Large intestine (tissue), 3 donors: ENCODE data around the gene AJUBA. TPM values are rescaled to one million over a fixed set of nuclear protein-coding genes. Genes with fewer than 3 reads are reported as not detected.

Experiments used
- DNase-seq, 2 donors: peaks; one replicate each; pipeline versions ENCODE4 v3.0.0 to v3.0.0-alpha.2; 2013
- H3K27ac ChIP-seq: one replicate; pipeline ENCODE4 v1.5.1; 2013; ENCODE audit warnings: low read length
- H3K27me3 ChIP-seq: 2 replicates; pipeline ENCODE4 v1.6.1; 2013; ENCODE audit warnings: low read length; ENCODE audit not compliant: control insufficient read depth, insufficient read depth
- H3K36me3 ChIP-seq: 2 replicates; pipeline ENCODE4 v1.6.1; 2013; ENCODE audit warnings: low read length; ENCODE audit not compliant: control insufficient read depth, insufficient read depth
- H3K4me1 ChIP-seq: one replicate; pipeline ENCODE4 v1.6.1; 2013; ENCODE audit warnings: low read length; ENCODE audit not compliant: control insufficient read depth, insufficient read depth
- H3K4me3 ChIP-seq: one replicate; pipeline ENCODE4 v1.5.1; 2013; ENCODE audit warnings: low read length
- H3K9me3 ChIP-seq: one replicate; pipeline ENCODE4 v1.6.1; 2013; ENCODE audit warnings: mild to moderate bottlenecking, low read depth, low read length, moderate library complexity; ENCODE audit not compliant: control insufficient read depth
- WGBS: methylation state at CpG from one replicate; pipeline ENCODE4 v1.1.5; 2013; ENCODE audit warnings: low lambda C conversion rate; ENCODE audit not compliant: insufficient coverage; 5-methylcytosine and 5-hydroxymethylcytosine counted together
- polyA plus RNA-seq: library from polyadenylated mRNA; unstranded; fragments of 120-200 nt; gene quantifications from one replicate; pipeline ENCODE4 v1.2.1, GENCODE V29; 2013

AJUBA gene
- polyA plus RNA-seq, 1 donor = 22.0 TPM

GRCh38 chr14:22995889-22996625 is 13.7 kb upstream of the AJUBA start:
- Histone ChIP-seq H3K4me1 (no peaks in the 10 kb centered on the region), H3K27ac (no peak overlapping the region), H3K36me3 (peaks cover 9% of the 10 kb centered on the region), H3K9me3 (no peaks in the 10 kb centered on the region), H3K27me3 (no peaks in the 10 kb centered on the region), H3K4me3 (no peak overlapping the region)
- no peak for DNase-seq
- WGBS = no CpG with 5 or more reads among the region's 9 CpGs

- no peaks in the 10 kb centered on the region for H3K4me1 ChIP-seq
- no peak overlapping the region for H3K4me3 ChIP-seq
- no peaks in the 10 kb centered on the region for H3K9me3 ChIP-seq
- peak in 1 of 2 donors; percentile 33 for DNase-seq
- peaks cover 12% of the 10 kb centered on the region for H3K36me3 ChIP-seq
- WGBS = no CpG with 5 or more reads among the region's 4 CpGs
- H3K27ac ChIP-seq = no peak overlapping the region
- H3K27me3 ChIP-seq = no peaks in the 10 kb centered on the region
Measured at GRCh38 chr14:22994762-22995275, 12.5 kb upstream of the AJUBA start.

DNA sequence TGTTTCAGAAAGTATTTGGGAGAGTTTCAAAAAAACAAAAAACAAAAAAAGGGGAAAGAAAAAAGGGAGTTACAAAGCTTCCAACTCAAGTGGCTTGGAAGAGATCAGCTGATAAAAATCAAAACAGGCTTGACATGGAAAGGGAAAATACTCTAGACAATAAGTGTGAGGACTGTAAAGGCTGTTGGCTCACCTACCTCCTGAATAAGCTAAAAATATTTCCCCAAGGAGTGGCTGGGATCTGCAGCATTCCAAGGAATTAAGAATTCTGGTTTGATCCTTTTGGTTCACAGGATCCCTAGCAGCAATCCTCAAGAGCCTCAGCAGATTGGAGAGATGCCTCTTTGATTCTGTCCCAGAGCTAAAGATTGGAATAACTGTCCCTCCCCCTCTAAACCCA is 11.2 kb upstream of the AJUBA start:
- Histone ChIP-seq H3K36me3 (peaks cover 19% of the 10 kb centered on the region), H3K9me3 (no peaks in the 10 kb centered on the region), H3K4me3 (no peak overlapping the region), H3K27me3 (no peaks in the 10 kb centered on the region), H3K27ac (no peak overlapping the region), H3K4me1 (no peaks in the 10 kb centered on the region)
- no peak for DNase-seq

DNA sequence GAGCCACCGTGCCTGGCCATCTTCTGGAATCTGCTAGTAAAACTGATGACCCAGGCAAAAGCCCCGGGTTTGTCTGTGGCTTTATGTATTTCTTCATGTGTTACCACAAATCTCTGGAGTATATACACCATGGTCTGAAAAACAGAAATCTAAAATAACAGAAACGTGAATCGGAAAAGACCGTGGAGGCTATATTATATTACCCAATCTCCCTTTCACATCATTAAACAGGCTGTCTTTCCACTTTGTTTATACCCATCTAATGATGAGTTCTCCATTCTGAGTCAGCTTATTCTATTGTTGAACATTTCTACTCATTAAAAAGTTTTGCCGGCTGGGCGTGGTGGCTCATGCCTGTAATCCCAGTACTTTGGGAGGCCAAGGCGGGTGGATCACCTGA is 9.5 kb upstream of the AJUBA start:
- WGBS = 100% methylated on average over 3 of the region's 8 CpGs
- no peak for DNase-seq
- H3K27ac ChIP-seq = no peak overlapping the region

GRCh38 chr14:22987291-22987690 is 4.9 kb upstream of the AJUBA start:
- Histone ChIP-seq H3K27me3 (no peaks in the 10 kb centered on the region), H3K9me3 (no peaks in the 10 kb centered on the region), H3K27ac (no peak overlapping the region), H3K36me3 (peaks cover 25% of the 10 kb centered on the region), H3K4me1 (no peaks in the 10 kb centered on the region), H3K4me3 (no peak overlapping the region)
- no CpG with 5 or more reads among the region's 8 CpGs for WGBS
- DNase-seq = no peak

More for the DNA sequence above, 9.5 kb upstream of the AJUBA start:
- no peaks in the 10 kb centered on the region for H3K4me1 ChIP-seq
- H3K4me3 ChIP-seq = no peak overlapping the region
- no peaks in the 10 kb centered on the region for H3K9me3 ChIP-seq
- H3K27me3 ChIP-seq = no peaks in the 10 kb centered on the region
- H3K36me3 ChIP-seq = peaks cover 27% of the 10 kb centered on the region

- H3K9me3 ChIP-seq = no peaks in the 10 kb centered on the region
- no peaks in the 10 kb centered on the region for H3K4me1 ChIP-seq
- DNase-seq = peak; percentile 74 to 85
- H3K36me3 ChIP-seq = peaks cover 25% of the 10 kb centered on the region
- WGBS = no CpG with 5 or more reads among the region's 5 CpGs
- no peak overlapping the region for H3K4me3 ChIP-seq
- H3K27ac ChIP-seq = no peak overlapping the region
- H3K27me3 ChIP-seq = peaks cover 6% of the 10 kb centered on the region
Measured at GRCh38 chr14:22986508-22987054, 4.2 kb upstream of the AJUBA start.

- Histone ChIP-seq H3K36me3 (peaks cover 25% of the 10 kb centered on the region), H3K4me3 (no peak overlapping the region), H3K4me1 (no peaks in the 10 kb centered on the region), H3K9me3 (no peaks in the 10 kb centered on the region), H3K27ac (no peak overlapping the region), H3K27me3 (peaks cover 12% of the 10 kb centered on the region)
- 67% methylated on average over 1 of the region's 2 CpGs for WGBS
- no peak for DNase-seq
Measured at GRCh38 chr14:22985894-22986507, 3.6 kb upstream of the AJUBA start.

GRCh38 chr14:22984959-22985658 is 2.8 kb upstream of the AJUBA start:
- H3K36me3 ChIP-seq = peaks cover 25% of the 10 kb centered on the region
- no peaks in the 10 kb centered on the region for H3K9me3 ChIP-seq
- H3K4me3 ChIP-seq = no peak overlapping the region
- no peak for DNase-seq
- peaks cover 15% of the 10 kb centered on the region for H3K27me3 ChIP-seq
- H3K4me1 ChIP-seq = no peaks in the 10 kb centered on the region
- WGBS = 100% methylated on average over 1 of the region's 6 CpGs
- H3K27ac ChIP-seq = no peak overlapping the region

GRCh38 chr14:22981876-22982476 is 375 bp downstream of the AJUBA start:
- Histone ChIP-seq H3K36me3 (no peaks in the 10 kb centered on the region), H3K4me3 (peak overlapping the region; percentile 92), H3K27ac (peak overlapping the region; percentile 70), H3K27me3 (peaks cover 15% of the 10 kb centered on the region), H3K4me1 (peaks cover 31% of the 10 kb centered on the region), H3K9me3 (no peaks in the 10 kb centered on the region)
- no peak for DNase-seq
- no CpG with 5 or more reads among the region's 51 CpGs for WGBS
